SK-N-SH (cell line): Measurements from ENCODE around the gene SLC4A8.

ENCODE experiments used
- EZH2phosphoT487 ChIP-seq: fragments of 200-600 bp; sonication (generic); IDR thresholded peaks from 2 replicates; pipeline ENCODE4 v1.6.1; 2017; ENCODE audit warnings: low read depth, mixed run types, mild to moderate bottlenecking, antibody characterized with exemption, moderate library complexity, borderline replicate concordance
- MAX ChIP-seq: IDR thresholded peaks from 2 replicates; pipeline ENCODE4 v1.4.0; 2012; ENCODE audit warnings: low read depth
- MEF2A ChIP-seq: IDR thresholded peaks from 2 replicates; pipeline ENCODE4 v1.4.0; 2012; ENCODE audit warnings: low read depth, borderline replicate concordance
- NRF1 ChIP-seq: IDR thresholded peaks from 2 replicates; pipeline ENCODE4 v1.6.1; 2012; ENCODE audit warnings: low read depth, mild to moderate bottlenecking, low read length
- RAD21 ChIP-seq: IDR thresholded peaks from 2 replicates; pipeline ENCODE4 v1.6.1; 2012; ENCODE audit warnings: mild to moderate bottlenecking, low read length
- RFX5 ChIP-seq: IDR thresholded peaks from 2 replicates; pipeline ENCODE4 v1.6.1; 2012; ENCODE audit warnings: mild to moderate bottlenecking, improper control_type of control experiment, low read length
- SMC3 ChIP-seq: IDR thresholded peaks from 2 replicates; pipeline ENCODE4 v1.6.1; 2012; ENCODE audit warnings: low read depth, low read length, improper control_type of control experiment
- YY1 ChIP-seq: IDR thresholded peaks from 2 replicates; pipeline ENCODE4 v1.4.0; 2012; ENCODE audit warnings: low read depth, mild to moderate bottlenecking
- TF ChIP-seq, protein P1 (sequence below): fragments of 200-600 bp; sonication (generic); IDR thresholded peaks from 2 replicates; pipeline ENCODE4 v1.6.1; 2017; ENCODE audit warnings: antibody characterized with exemption, mild to moderate bottlenecking, moderate library complexity

DNA sequence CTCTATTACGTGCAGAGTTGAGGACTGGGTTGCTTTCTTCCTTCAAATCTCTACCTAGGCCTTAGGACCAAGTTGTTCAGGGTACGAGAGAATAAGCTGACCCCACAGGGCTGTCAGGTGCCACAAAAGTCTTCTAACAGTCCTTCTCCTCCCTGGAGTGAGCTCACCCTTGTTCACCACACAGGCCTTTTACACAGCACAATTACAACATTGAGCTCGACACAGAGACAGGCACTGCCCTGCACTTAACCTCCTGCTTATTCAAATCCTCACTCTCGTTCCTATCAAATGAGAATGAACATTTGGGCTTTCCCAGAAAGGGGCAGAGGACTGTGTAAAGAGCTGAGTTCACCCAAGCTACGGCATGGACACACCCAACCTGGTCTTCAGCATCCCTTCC, 35.8 kb upstream of the SLC4A8 start:
- TF ChIP-seq SMC3, result no peak
- no peak for TF ChIP-seq EZH2phosphoT487
- TF ChIP-seq MAX, result no peak
- TF ChIP-seq, protein P1, sequence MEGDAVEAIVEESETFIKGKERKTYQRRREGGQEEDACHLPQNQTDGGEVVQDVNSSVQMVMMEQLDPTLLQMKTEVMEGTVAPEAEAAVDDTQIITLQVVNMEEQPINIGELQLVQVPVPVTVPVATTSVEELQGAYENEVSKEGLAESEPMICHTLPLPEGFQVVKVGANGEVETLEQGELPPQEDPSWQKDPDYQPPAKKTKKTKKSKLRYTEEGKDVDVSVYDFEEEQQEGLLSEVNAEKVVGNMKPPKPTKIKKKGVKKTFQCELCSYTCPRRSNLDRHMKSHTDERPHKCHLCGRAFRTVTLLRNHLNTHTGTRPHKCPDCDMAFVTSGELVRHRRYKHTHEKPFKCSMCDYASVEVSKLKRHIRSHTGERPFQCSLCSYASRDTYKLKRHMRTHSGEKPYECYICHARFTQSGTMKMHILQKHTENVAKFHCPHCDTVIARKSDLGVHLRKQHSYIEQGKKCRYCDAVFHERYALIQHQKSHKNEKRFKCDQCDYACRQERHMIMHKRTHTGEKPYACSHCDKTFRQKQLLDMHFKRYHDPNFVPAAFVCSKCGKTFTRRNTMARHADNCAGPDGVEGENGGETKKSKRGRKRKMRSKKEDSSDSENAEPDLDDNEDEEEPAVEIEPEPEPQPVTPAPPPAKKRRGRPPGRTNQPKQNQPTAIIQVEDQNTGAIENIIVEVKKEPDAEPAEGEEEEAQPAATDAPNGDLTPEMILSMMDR, result no peak
- TF ChIP-seq YY1, result no peak
- TF ChIP-seq RAD21, result no peak
- no peak for TF ChIP-seq NRF1
- TF ChIP-seq MEF2A, result no peak
- TF ChIP-seq RFX5, result no peak
